Astrocyte (in vitro differentiated cells and primary cell): Measurements from ENCODE around the gene ZNF532. TPM values are rescaled to one million over a fixed set of nuclear protein-coding genes. Genes with fewer than 3 reads are reported as not detected.
A peak's percentile ranks its signal among the peaks of the same experiment; 100 is the strongest.

Source experiments
- DNase-seq: peaks from one replicate; pipeline ENCODE4 v3.0.0-alpha.2; 2010; ENCODE audit warnings: low read depth
- FAIRE-seq: peaks from 2 replicates; lab custom pipeline; 2011; peaks lifted over from hg19 to GRCh38; lab: Jason Lieb, UNC
- H2AFZ ChIP-seq: 2 replicates; pipeline ENCODE4 v1.6.0; 2012; ENCODE audit warnings: low read depth, low read length, inconsistent platforms
- H3K27ac ChIP-seq: 2 replicates; pipeline ENCODE4 v1.5.1; 2011; ENCODE audit warnings: low read depth, low read length, inconsistent platforms
- H3K27me3 ChIP-seq: 2 replicates; pipeline ENCODE4 v1.6.0; 2011; ENCODE audit warnings: low read length, inconsistent platforms; ENCODE audit not compliant: insufficient read depth
- H3K36me3 ChIP-seq: 2 replicates; pipeline ENCODE4 v1.5.1; 2011; ENCODE audit warnings: low read length, inconsistent platforms; ENCODE audit not compliant: insufficient read depth
- H3K4me1 ChIP-seq: 2 replicates; pipeline ENCODE4 v1.5.1; 2011; ENCODE audit warnings: low read length, inconsistent platforms; ENCODE audit not compliant: insufficient read depth
- H3K4me2 ChIP-seq: 2 replicates; pipeline ENCODE4 v1.6.0; 2012; ENCODE audit warnings: low read length, inconsistent platforms
- H3K4me3 ChIP-seq: 2 replicates; pipeline ENCODE4 v1.5.1; 2011; ENCODE audit warnings: low read depth, mild to moderate bottlenecking, low read length, inconsistent platforms; ENCODE audit not compliant: insufficient read depth
- H3K79me2 ChIP-seq: 2 replicates; pipeline ENCODE4 v1.6.0; 2012; ENCODE audit warnings: mild to moderate bottlenecking, low read length, inconsistent platforms; ENCODE audit not compliant: insufficient read depth
- H3K9ac ChIP-seq: 2 replicates; pipeline ENCODE4 v1.6.0; 2012; ENCODE audit warnings: mild to moderate bottlenecking, low read length, inconsistent platforms
- H3K9me3 ChIP-seq: 2 replicates; pipeline ENCODE4 v1.5.1; 2012; ENCODE audit warnings: low read depth, mild to moderate bottlenecking, low read length, inconsistent platforms; ENCODE audit not compliant: insufficient read depth
- H4K20me1 ChIP-seq: 2 replicates; pipeline ENCODE4 v1.6.0; 2012; ENCODE audit warnings: low read length, inconsistent platforms; ENCODE audit not compliant: insufficient read depth
- H3K27ac Mint-ChIP-seq: one replicate; pipeline ENCODE4 v1.8.0; 2021; ENCODE audit warnings: mild to moderate bottlenecking, mixed read lengths; ENCODE audit not compliant: unreplicated experiment
- H3K27me3 Mint-ChIP-seq: one replicate; pipeline ENCODE4 v1.8.0; 2021; ENCODE audit warnings: low read depth, mixed read lengths; ENCODE audit not compliant: unreplicated experiment
- H3K36me3 Mint-ChIP-seq: one replicate; pipeline ENCODE4 v1.8.0; 2021; ENCODE audit warnings: low read depth, mixed read lengths; ENCODE audit not compliant: unreplicated experiment
- H3K4me1 Mint-ChIP-seq: one replicate; pipeline ENCODE4 v1.8.0; 2021; ENCODE audit warnings: low read depth, mixed read lengths; ENCODE audit not compliant: unreplicated experiment
- H3K4me3 Mint-ChIP-seq: one replicate; pipeline ENCODE4 v1.8.0; 2021; ENCODE audit warnings: mild to moderate bottlenecking, moderate library complexity, mixed read lengths; ENCODE audit not compliant: unreplicated experiment
- H3K9me3 Mint-ChIP-seq: one replicate; pipeline ENCODE4 v1.8.0; 2021; ENCODE audit warnings: mild to moderate bottlenecking, mixed read lengths; ENCODE audit not compliant: unreplicated experiment
- EZH2 ChIP-seq: IDR thresholded peaks from 2 replicates; pipeline ENCODE4 v1.6.1; 2012; ENCODE audit warnings: mild to moderate bottlenecking, low read length, inconsistent platforms; ENCODE audit not compliant: insufficient read depth
- total RNA-seq: library from RNA; stranded (reverse); gene quantifications from 2 replicates; pipeline ENCODE4 v1.2.1, GENCODE V29; 2021
- TF ChIP-seq, protein P1 (sequence below): IDR thresholded peaks from 2 replicates; pipeline ENCODE4 v1.5.1; 2011; ENCODE audit warnings: low read depth, mild to moderate bottlenecking, inconsistent platforms, low read length, moderate library complexity; ENCODE audit not compliant: insufficient read depth

Gene ZNF532
- total RNA-seq, 1 donor from 2014 or later: 135 TPM

DNA sequence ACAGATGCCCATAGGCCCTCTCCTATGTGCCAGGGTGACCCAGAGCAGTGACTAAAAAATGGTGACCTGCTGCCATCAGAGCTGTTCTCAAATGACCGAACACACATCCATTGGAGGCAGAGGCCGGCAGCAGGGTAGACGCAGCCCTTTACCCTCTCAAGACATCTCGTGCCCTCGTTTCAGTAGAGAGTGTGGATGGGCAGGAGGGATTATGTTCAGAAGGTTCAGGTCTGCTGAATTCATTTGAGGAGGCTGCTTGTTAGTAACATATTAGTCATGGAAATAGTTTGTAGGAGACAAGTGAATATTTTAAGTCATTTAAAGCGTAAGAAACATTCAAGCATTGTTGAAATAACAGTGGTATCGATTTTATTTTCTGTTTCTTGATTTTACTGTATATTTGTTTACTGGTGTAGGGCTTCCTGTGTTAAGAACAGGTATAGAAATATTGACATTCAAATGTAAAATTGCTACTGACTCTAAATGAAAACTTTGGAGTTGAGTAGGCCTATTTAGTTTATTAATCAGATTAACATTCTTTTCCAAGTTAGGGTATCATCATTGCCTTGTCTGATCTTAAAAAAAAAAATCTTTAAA, 82.6 kb downstream of the ZNF532 start:
- peaks cover 16% of the 10 kb centered on the region for H3K79me2 ChIP-seq
- Mint-ChIP-seq H3K4me1 (peaks cover 14% of the 10 kb centered on the region), H3K36me3 (peaks cover 21% of the 10 kb centered on the region), H3K4me3 (no peak overlapping the region), H3K27ac (no peak overlapping the region), H3K27me3 (no peaks in the 10 kb centered on the region), H3K9me3 (peaks cover 3% of the 10 kb centered on the region)
- TF ChIP-seq, protein P1, sequence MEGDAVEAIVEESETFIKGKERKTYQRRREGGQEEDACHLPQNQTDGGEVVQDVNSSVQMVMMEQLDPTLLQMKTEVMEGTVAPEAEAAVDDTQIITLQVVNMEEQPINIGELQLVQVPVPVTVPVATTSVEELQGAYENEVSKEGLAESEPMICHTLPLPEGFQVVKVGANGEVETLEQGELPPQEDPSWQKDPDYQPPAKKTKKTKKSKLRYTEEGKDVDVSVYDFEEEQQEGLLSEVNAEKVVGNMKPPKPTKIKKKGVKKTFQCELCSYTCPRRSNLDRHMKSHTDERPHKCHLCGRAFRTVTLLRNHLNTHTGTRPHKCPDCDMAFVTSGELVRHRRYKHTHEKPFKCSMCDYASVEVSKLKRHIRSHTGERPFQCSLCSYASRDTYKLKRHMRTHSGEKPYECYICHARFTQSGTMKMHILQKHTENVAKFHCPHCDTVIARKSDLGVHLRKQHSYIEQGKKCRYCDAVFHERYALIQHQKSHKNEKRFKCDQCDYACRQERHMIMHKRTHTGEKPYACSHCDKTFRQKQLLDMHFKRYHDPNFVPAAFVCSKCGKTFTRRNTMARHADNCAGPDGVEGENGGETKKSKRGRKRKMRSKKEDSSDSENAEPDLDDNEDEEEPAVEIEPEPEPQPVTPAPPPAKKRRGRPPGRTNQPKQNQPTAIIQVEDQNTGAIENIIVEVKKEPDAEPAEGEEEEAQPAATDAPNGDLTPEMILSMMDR: no peak
- H3K9me3 ChIP-seq: no peaks in the 10 kb centered on the region
- no peak overlapping the region for H3K4me3 ChIP-seq
- H3K27ac ChIP-seq: no peak overlapping the region
- H3K9ac ChIP-seq: no peak overlapping the region
- no peak for FAIRE-seq
- peaks cover 25% of the 10 kb centered on the region for H4K20me1 ChIP-seq
- H3K27me3 ChIP-seq: no peaks in the 10 kb centered on the region
- H3K36me3 ChIP-seq: peaks cover 20% of the 10 kb centered on the region
- DNase-seq: no peak
- H2AFZ ChIP-seq: no peak overlapping the region
- peaks cover 3% of the 10 kb centered on the region for H3K4me1 ChIP-seq
- H3K4me2 ChIP-seq: no peak overlapping the region

- no peak overlapping the region for H3K4me2 ChIP-seq
- H3K36me3 ChIP-seq: peaks cover 24% of the 10 kb centered on the region
- H3K4me1 ChIP-seq: peaks cover 10% of the 10 kb centered on the region
- H3K4me3 ChIP-seq: no peak overlapping the region
- no peaks in the 10 kb centered on the region for H3K9me3 ChIP-seq
- peaks cover 23% of the 10 kb centered on the region for H4K20me1 ChIP-seq
- peaks cover 13% of the 10 kb centered on the region for H3K79me2 ChIP-seq
- no peak for TF ChIP-seq EZH2
- TF ChIP-seq, protein P1: no peak
- H3K36me3 Mint-ChIP-seq: peaks cover 17% of the 10 kb centered on the region
- no peak overlapping the region for H3K9ac ChIP-seq
- no peak overlapping the region for H3K27ac Mint-ChIP-seq
- no peaks in the 10 kb centered on the region for H3K27me3 ChIP-seq
- H3K27ac ChIP-seq: no peak overlapping the region
- no peak overlapping the region for H2AFZ ChIP-seq
- H3K4me1 Mint-ChIP-seq: peaks cover 30% of the 10 kb centered on the region
- no peaks in the 10 kb centered on the region for H3K27me3 Mint-ChIP-seq
- peaks cover 3% of the 10 kb centered on the region for H3K9me3 Mint-ChIP-seq
- no peak for FAIRE-seq
- no peak overlapping the region for H3K4me3 Mint-ChIP-seq
- no peak for DNase-seq
Measured at GRCh38 chr18:58949031-58949430, 84.4 kb downstream of the ZNF532 start.

DNA sequence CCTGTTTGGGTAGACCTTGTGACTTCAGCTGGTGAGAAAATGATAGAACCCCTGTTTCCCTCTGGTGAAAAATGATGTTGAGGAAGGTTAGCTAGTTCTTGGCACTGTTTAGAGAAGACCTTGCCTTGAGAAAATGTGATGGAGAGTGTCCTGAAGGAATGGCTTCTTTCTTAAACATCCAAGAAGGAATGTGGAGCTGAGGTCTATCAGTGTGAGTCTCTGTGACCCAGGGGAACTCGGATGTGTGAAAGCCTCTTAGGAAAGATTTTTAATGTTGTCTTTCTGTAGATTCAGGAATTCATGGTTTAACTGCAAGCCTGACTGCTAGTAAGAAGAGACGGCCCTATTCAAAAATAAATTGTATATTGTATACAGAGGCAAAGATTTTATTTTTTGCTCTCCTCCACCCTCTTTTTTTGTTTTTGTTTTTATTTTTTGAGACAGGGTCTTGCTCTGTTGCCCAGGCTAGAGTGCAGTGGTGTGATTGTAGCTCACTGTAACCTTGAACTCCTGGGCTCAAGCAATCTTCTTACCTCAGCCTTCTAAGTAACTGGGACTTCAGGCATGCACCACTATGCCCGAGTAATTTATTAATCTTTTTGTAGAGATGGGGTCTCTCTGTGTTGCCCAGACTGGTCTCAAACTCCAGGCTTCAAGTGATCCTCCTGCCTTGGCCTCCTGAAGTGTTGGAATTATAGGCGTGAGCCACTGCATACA, 87.5 kb downstream of the ZNF532 start:
- Mint-ChIP-seq H3K27me3 (no peaks in the 10 kb centered on the region), H3K4me3 (no peak overlapping the region), H3K4me1 (peaks cover 27% of the 10 kb centered on the region), H3K9me3 (no peaks in the 10 kb centered on the region), H3K36me3 (peaks cover 19% of the 10 kb centered on the region), H3K27ac (peak overlapping the region; percentile 91)
- Histone ChIP-seq H2AFZ (no peak overlapping the region), H3K4me1 (peaks cover 8% of the 10 kb centered on the region), H3K4me3 (no peak overlapping the region), H4K20me1 (peaks cover 7% of the 10 kb centered on the region), H3K9ac (no peak overlapping the region), H3K27me3 (no peaks in the 10 kb centered on the region), H3K9me3 (no peaks in the 10 kb centered on the region), H3K4me2 (no peak overlapping the region), H3K27ac (peak overlapping the region; percentile 9), H3K79me2 (peaks cover 3% of the 10 kb centered on the region), H3K36me3 (peaks cover 23% of the 10 kb centered on the region)
- FAIRE-seq (no peak), DNase-seq (no peak)
- TF ChIP-seq EZH2: no peak
- TF ChIP-seq, protein P1: no peak
